ENCODE data around the gene SLX9.

DNA sequence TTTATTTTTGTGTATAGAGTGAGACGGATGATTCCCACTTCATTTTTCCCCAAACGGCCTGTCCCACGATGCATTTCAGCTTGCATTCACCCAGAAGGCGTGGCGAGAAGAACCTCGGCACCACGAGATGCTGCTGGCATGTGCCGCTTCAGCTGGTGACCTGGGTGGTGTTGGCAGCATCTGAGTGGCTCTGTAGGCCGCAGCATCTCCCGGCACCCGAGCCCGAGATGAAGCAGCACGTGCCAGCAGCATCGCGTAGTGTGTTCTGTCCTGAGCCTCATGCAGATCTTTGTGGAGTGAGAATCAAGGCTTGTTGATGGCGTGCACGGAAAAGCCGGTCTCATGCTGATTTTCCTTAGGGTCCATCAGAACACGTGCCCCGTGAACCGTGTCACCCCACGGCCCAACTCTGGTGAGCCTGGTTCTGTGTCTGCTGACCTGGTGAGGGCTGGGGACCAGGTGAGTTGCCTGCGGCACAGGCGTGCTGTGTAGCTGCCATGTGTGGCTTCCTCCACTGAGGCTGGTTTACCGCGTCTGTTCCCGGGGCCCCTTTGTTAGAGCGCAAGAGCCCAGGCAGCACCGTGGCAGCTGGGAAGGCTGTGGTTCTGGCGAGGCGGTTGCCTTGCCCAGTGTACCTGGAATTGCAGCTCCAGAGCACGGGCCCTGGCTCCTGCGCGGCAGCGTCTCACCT, 16.7 kb downstream of the SLX9 start:
- no peak for TF ChIP-seq CTCF (IDR thresholded peaks at IDR 0.05)
- no peak for TF ChIP-seq POLR2A (IDR thresholded peaks at IDR 0.05)
